ENCODE data around the gene DNMT3A. TPM values are rescaled to one million over a fixed set of nuclear protein-coding genes. Genes with fewer than 3 reads are reported as not detected.

DNMT3A gene
- total RNA-seq, 2 donors from 2014 or later: 17.7 to 24.3 TPM

DNA sequence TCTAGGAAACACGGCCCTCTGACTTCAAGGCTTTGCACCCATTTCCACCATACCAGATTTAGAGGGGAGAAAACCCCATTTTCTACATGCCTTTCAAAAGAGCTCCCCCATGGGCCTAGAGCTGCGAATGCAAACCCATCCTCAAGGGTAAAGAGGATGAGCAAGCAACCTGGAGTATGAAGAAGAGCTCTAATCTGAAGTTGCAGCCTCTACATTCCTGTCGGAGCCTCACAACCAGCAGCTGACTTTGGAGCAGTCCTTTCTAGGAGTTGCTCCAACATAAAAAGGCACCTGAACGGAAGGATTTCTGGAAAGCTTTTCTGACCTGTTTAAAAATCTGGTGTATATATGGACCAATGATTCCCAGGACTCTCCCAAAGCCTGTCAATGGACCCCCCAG is 91.9 kb downstream of the DNMT3A start:
- H3K36me3 ChIP-seq: peaks cover 32% of the 10 kb centered on the region
- DNase-seq (ENCODE audit: low spot score) (no peak), ATAC-seq (ENCODE audit: insufficient number of reproducible peaks, low FRiP score, low read depth) (no peak)
- TF ChIP-seq, protein P1, sequence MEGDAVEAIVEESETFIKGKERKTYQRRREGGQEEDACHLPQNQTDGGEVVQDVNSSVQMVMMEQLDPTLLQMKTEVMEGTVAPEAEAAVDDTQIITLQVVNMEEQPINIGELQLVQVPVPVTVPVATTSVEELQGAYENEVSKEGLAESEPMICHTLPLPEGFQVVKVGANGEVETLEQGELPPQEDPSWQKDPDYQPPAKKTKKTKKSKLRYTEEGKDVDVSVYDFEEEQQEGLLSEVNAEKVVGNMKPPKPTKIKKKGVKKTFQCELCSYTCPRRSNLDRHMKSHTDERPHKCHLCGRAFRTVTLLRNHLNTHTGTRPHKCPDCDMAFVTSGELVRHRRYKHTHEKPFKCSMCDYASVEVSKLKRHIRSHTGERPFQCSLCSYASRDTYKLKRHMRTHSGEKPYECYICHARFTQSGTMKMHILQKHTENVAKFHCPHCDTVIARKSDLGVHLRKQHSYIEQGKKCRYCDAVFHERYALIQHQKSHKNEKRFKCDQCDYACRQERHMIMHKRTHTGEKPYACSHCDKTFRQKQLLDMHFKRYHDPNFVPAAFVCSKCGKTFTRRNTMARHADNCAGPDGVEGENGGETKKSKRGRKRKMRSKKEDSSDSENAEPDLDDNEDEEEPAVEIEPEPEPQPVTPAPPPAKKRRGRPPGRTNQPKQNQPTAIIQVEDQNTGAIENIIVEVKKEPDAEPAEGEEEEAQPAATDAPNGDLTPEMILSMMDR (IDR thresholded peaks at IDR 0.05): no peak
- no peaks in the 10 kb centered on the region for H3K9me3 ChIP-seq
- no peak overlapping the region for H3K4me3 ChIP-seq
- H3K27ac ChIP-seq: no peak overlapping the region
- H3K27me3 ChIP-seq (replicated peaks; ENCODE audit: insufficient read depth): no peaks in the 10 kb centered on the region
- H3K4me1 ChIP-seq (ENCODE audit: control insufficient read depth in 1 of 2, low read depth in 2 of 2): peaks cover 7 to 17% of the 10 kb centered on the region in 2 donors

DNA sequence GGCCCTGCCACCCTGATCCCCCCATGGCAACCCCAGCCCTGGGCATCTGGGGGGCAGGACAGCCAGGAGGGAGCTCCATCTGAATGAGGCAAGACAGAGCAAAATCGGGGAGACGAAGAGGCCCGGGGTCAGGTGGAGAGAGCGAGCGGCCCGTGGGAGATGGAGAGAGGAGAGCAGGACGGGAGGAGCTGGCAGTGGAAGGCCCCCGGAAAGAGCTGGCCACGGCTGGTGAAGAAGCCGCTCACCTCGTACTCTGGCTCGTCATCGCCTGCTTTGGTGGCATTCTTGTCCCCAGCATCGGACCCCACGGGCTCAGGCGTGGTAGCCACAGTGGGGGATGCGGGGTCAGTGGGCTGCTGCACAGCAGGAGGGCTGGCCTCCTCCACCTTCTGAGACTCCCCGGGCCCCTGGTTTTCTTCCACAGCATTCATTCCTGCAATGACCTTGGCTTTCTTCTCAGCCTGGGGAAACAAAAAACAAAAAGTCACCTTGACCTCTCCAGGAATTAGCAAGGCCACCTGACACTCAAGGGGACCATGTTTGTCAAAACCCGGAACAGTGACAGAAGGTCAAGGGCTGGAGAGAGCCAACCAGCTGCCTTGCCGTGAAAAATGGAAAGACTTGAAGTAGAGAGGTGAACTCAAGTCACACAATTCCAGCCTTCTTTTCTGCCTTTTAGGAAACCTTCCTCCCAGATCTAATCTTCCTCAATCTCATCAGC is 93.8 kb downstream of the DNMT3A start:
- H3K4me1 ChIP-seq (ENCODE audit: control insufficient read depth in 1 of 2, low read depth in 2 of 2): peaks cover 7 to 13% of the 10 kb centered on the region in 2 donors
- ATAC-seq (ENCODE audit: insufficient number of reproducible peaks, low FRiP score, low read depth) (no peak), DNase-seq (ENCODE audit: low spot score) (no peak)
- no peaks in the 10 kb centered on the region for H3K9me3 ChIP-seq
- no peak overlapping the region for H3K27ac ChIP-seq
- no peaks in the 10 kb centered on the region for H3K27me3 ChIP-seq (replicated peaks; ENCODE audit: insufficient read depth)
- no peak overlapping the region for H3K4me3 ChIP-seq
- TF ChIP-seq, protein P1 (IDR thresholded peaks at IDR 0.05): no peak
- H3K36me3 ChIP-seq: peaks cover 47% of the 10 kb centered on the region

DNA sequence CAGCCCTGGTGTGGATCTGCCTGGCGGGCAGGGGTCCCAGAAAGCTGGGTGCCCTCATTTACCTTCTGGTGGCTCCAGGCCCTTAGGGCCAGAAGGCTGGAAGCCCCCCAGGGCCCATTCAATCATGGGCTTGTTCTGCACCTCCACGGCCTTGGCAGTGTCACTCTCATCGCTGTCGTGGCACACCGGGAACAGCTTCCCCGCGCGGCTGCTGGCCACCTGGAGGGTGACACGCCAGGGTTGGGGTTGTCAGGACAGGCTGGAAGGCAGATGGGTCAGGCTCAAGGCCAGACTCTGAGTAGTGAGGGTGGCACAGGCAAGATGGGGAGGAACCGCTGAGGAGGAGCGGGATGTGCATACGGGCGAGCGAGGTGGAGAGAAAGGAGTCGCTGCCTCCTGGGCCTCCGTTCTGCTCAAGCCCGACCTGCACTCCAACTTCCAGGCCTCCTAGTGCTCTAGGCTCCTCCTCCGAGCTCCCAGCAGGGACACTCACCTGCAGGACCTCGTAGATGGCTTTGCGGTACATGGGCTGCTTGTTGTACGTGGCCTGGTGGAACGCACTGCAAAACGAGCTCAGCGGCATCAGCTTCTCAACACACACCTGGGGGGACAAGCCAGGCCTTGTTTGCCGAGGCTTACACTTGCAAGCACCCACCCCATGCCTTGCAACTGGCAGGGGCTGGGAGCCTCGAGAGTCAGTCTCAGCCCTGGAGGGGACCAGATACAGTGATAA is 95.0 kb downstream of the DNMT3A start:
- Histone ChIP-seq H3K4me3 (no peak overlapping the region), H3K27ac (no peak overlapping the region), H3K4me1 (ENCODE audit: control insufficient read depth in 1 of 2, low read depth in 2 of 2) (peaks cover 3 to 6% of the 10 kb centered on the region in 2 donors), H3K36me3 (peaks cover 58% of the 10 kb centered on the region), H3K9me3 (no peaks in the 10 kb centered on the region), H3K27me3 (replicated peaks; ENCODE audit: insufficient read depth) (no peaks in the 10 kb centered on the region)
- ATAC-seq (ENCODE audit: insufficient number of reproducible peaks, low FRiP score, low read depth) (no peak), DNase-seq (ENCODE audit: low spot score) (no peak)
- TF ChIP-seq, protein P1 (IDR thresholded peaks at IDR 0.05): no peak

DNA sequence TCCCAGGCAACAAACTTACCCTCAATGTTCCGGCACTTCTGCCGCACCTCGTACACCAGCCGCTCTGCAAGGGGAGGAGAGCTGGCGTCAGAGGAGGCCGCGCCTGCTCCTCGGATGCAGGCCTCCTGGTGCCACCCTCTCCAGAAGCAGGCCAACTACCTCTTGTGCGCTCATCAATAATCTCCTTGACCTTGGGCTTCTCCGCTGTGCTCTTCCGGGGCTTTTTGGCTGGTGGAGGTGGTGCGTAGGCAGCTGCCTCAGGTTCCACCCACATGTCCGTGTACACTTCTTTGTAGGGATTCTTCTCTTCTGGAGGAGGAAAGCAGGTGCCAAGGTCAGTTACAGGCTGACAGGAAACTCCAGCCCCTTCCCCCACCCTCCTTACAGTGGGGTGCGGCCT is 95.7 kb downstream of the DNMT3A start:
- H3K9me3 ChIP-seq: no peaks in the 10 kb centered on the region
- peaks cover 64% of the 10 kb centered on the region for H3K36me3 ChIP-seq
- no peak overlapping the region for H3K27ac ChIP-seq
- no peak for DNase-seq (ENCODE audit: low spot score)
- no peaks in the 10 kb centered on the region for H3K4me1 ChIP-seq (ENCODE audit: control insufficient read depth in 1 of 2, low read depth in 2 of 2)
- no peak for ATAC-seq (ENCODE audit: insufficient number of reproducible peaks, low FRiP score, low read depth)
- no peak overlapping the region for H3K4me3 ChIP-seq
- H3K27me3 ChIP-seq (replicated peaks; ENCODE audit: insufficient read depth): no peaks in the 10 kb centered on the region
- TF ChIP-seq, protein P1 (IDR thresholded peaks at IDR 0.05): no peak

DNA sequence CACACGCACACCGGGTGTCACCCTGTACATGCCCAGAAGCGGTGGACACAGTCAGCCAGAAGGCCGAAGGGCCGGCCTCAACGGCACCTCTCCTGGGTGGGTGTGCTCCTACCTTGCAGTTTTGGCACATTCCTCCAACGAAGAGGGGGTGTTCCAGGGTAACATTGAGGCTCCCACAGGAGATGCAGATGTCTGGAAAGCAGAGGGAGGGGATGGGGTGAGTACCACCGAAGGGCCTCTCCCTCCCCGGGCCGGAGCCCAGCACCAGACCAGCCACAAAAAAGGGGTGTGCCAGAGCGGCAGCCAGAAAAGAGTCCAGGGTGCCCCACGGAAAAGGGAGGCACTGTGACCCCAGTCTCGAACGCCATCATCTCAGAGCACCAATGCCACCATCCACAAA is 96.6 kb downstream of the DNMT3A start:
- DNase-seq (ENCODE audit: low spot score) (no peak), ATAC-seq (ENCODE audit: insufficient number of reproducible peaks, low FRiP score, low read depth) (no peak)
- H3K27ac ChIP-seq: no peak overlapping the region
- no peak overlapping the region for H3K4me3 ChIP-seq
- no peaks in the 10 kb centered on the region for H3K4me1 ChIP-seq (ENCODE audit: control insufficient read depth in 1 of 2, low read depth in 2 of 2)
- H3K36me3 ChIP-seq: peaks cover 72% of the 10 kb centered on the region
- TF ChIP-seq, protein P1 (IDR thresholded peaks at IDR 0.05): no peak
- no peaks in the 10 kb centered on the region for H3K9me3 ChIP-seq
- no peaks in the 10 kb centered on the region for H3K27me3 ChIP-seq (replicated peaks; ENCODE audit: insufficient read depth)

Data from thoracic aorta (tissue), 2 donors.